ENCODE data around the gene LCLAT1.

Gene LCLAT1

GRCh38 chr2:30590407-30590806, 143.4 kb downstream of the LCLAT1 start:
- Histone ChIP-seq H3K4me3 (ENCODE audit: low read depth in 1 of 2, low read length in 2 of 2) (no peak overlapping the region), H3K27me3 (ENCODE audit: insufficient read depth, low read length, poor library complexity) (no peaks in the 10 kb centered on the region), H2AFZ (ENCODE audit: low read depth, low read length) (no peak overlapping the region), H4K20me1 (ENCODE audit: insufficient read depth, low read length) (peaks cover 3% of the 10 kb centered on the region; the same call in 1 of the 2 replicates), H3K36me3 (ENCODE audit: insufficient read depth, low read length) (no peaks in the 10 kb centered on the region), H3K9me3 (ENCODE audit: insufficient read depth, low read length, severe bottlenecking) (no peaks in the 10 kb centered on the region), H3K27ac (ENCODE audit: low read length) (no peak overlapping the region), H3K4me1 (ENCODE audit: insufficient read depth, low read length) (no peaks in the 10 kb centered on the region), H3K9ac (ENCODE audit: low read depth, low read length) (no peak overlapping the region), H3K79me2 (ENCODE audit: insufficient read depth, low read length) (no peaks in the 10 kb centered on the region), H3K4me2 (ENCODE audit: insufficient read depth, low read length) (no peak overlapping the region)
- ATAC-seq (ENCODE audit: insufficient read depth, low read depth) (no peak), DNase-seq (no peak)
- TF ChIP-seq EZH2 (IDR thresholded peaks at IDR 0.05; ENCODE audit: borderline replicate concordance, low read depth, low read length, severe bottlenecking) (no peak), CTCF (IDR thresholded peaks at IDR 0.05; ENCODE audit: borderline replicate concordance, extremely low read depth, low read length, poor library complexity, severe bottlenecking) (no peak)

GRCh38 chr2:30591186-30591585, 144.1 kb downstream of the LCLAT1 start:
- TF ChIP-seq CTCF (IDR thresholded peaks at IDR 0.05; ENCODE audit: borderline replicate concordance, extremely low read depth, low read length, poor library complexity, severe bottlenecking) (no peak), EZH2 (IDR thresholded peaks at IDR 0.05; ENCODE audit: borderline replicate concordance, low read depth, low read length, severe bottlenecking) (no peak)
- no peak for ATAC-seq (ENCODE audit: insufficient read depth, low read depth)
- no peak overlapping the region for H3K4me3 ChIP-seq (ENCODE audit: low read depth in 1 of 2, low read length in 2 of 2)
- H3K4me1 ChIP-seq (ENCODE audit: insufficient read depth, low read length): no peaks in the 10 kb centered on the region
- H3K9ac ChIP-seq (ENCODE audit: low read depth, low read length): no peak overlapping the region
- H3K4me2 ChIP-seq (ENCODE audit: insufficient read depth, low read length): no peak overlapping the region
- H3K9me3 ChIP-seq (ENCODE audit: insufficient read depth, low read length, severe bottlenecking): no peaks in the 10 kb centered on the region
- H2AFZ ChIP-seq (ENCODE audit: low read depth, low read length): no peak overlapping the region
- H3K36me3 ChIP-seq (ENCODE audit: insufficient read depth, low read length): no peaks in the 10 kb centered on the region
- DNase-seq: no peak
- no peaks in the 10 kb centered on the region for H3K79me2 ChIP-seq (ENCODE audit: insufficient read depth, low read length)
- peaks cover 3% of the 10 kb centered on the region; the same call in 1 of the 2 replicates for H4K20me1 ChIP-seq (ENCODE audit: insufficient read depth, low read length)
- H3K27me3 ChIP-seq (ENCODE audit: insufficient read depth, low read length, poor library complexity): no peaks in the 10 kb centered on the region
- H3K27ac ChIP-seq (ENCODE audit: low read length): no peak overlapping the region

DNA sequence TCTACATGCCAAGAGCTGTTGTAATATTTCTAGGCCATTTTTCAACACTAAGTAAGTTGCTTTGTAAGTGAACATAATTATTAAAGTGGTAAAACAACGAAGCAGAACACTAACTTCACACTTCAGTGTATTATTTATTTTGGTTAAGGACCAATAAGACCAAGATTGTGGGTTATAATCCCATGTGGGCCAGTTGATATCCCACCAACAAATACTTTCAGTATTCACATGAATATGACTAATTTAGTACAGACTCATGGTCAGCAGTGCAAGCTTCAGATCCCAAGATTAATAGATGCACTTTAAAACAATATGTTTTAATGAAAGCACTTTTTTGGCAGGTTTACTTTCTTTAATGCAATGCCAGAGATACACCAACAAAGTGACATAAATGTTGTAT, 154.3 kb downstream of the LCLAT1 start:
- no peak overlapping the region for H3K4me2 ChIP-seq (ENCODE audit: insufficient read depth, low read length)
- TF ChIP-seq EZH2 (IDR thresholded peaks at IDR 0.05; ENCODE audit: borderline replicate concordance, low read depth, low read length, severe bottlenecking) (no peak), CTCF (IDR thresholded peaks at IDR 0.05; ENCODE audit: borderline replicate concordance, extremely low read depth, low read length, poor library complexity, severe bottlenecking) (no peak)
- no peaks in the 10 kb centered on the region for H3K27me3 ChIP-seq (ENCODE audit: insufficient read depth, low read length, poor library complexity)
- H3K36me3 ChIP-seq (ENCODE audit: insufficient read depth, low read length): no peaks in the 10 kb centered on the region; the same call in 1 of the 2 replicates
- no peaks in the 10 kb centered on the region for H4K20me1 ChIP-seq (ENCODE audit: insufficient read depth, low read length)
- no peak overlapping the region for H3K27ac ChIP-seq (ENCODE audit: low read length)
- H3K4me1 ChIP-seq (ENCODE audit: insufficient read depth, low read length): no peaks in the 10 kb centered on the region
- ATAC-seq (ENCODE audit: insufficient read depth, low read depth) (no peak), DNase-seq (no peak)
- H3K4me3 ChIP-seq (ENCODE audit: low read depth in 1 of 2, low read length in 2 of 2): no peak overlapping the region
- no peak overlapping the region for H2AFZ ChIP-seq (ENCODE audit: low read depth, low read length)
- no peaks in the 10 kb centered on the region for H3K79me2 ChIP-seq (ENCODE audit: insufficient read depth, low read length)
- H3K9me3 ChIP-seq (ENCODE audit: insufficient read depth, low read length, severe bottlenecking): no peaks in the 10 kb centered on the region
- H3K9ac ChIP-seq (ENCODE audit: low read depth, low read length): no peak overlapping the region

GRCh38 chr2:30605197-30605596, 158.2 kb downstream of the LCLAT1 start:
- no peak for DNase-seq
- Histone ChIP-seq H3K79me2 (ENCODE audit: insufficient read depth, low read length) (no peaks in the 10 kb centered on the region), H3K27ac (ENCODE audit: low read length) (no peak overlapping the region), H2AFZ (ENCODE audit: low read depth, low read length) (no peak overlapping the region), H3K4me3 (ENCODE audit: low read depth in 1 of 2, low read length in 2 of 2) (no peak overlapping the region), H4K20me1 (ENCODE audit: insufficient read depth, low read length) (no peaks in the 10 kb centered on the region), H3K9ac (ENCODE audit: low read depth, low read length) (no peak overlapping the region), H3K36me3 (ENCODE audit: insufficient read depth, low read length) (0 out of 2 replicates have a peak, but pooled peaks cover 4% of the 10 kb centered on the region), H3K4me1 (ENCODE audit: insufficient read depth, low read length) (no peaks in the 10 kb centered on the region), H3K27me3 (ENCODE audit: insufficient read depth, low read length, poor library complexity) (no peaks in the 10 kb centered on the region), H3K9me3 (ENCODE audit: insufficient read depth, low read length, severe bottlenecking) (no peaks in the 10 kb centered on the region), H3K4me2 (ENCODE audit: insufficient read depth, low read length) (no peak overlapping the region)
- no peak for ATAC-seq (ENCODE audit: insufficient read depth, low read depth)
- TF ChIP-seq EZH2 (IDR thresholded peaks at IDR 0.05; ENCODE audit: borderline replicate concordance, low read depth, low read length, severe bottlenecking): no peak
- TF ChIP-seq CTCF (IDR thresholded peaks at IDR 0.05; ENCODE audit: borderline replicate concordance, extremely low read depth, low read length, poor library complexity, severe bottlenecking): no peak

All from DND-41 (cell line).